AG09319 (cell line): ENCODE measurements around the gene PANX3.

Experiments
- DNase-seq: peaks from one replicate; pipeline ENCODE4 v3.0.0-alpha.2; 2010; ENCODE audit warnings: low read depth; ENCODE audit errors: extremely low read depth
- CTCF ChIP-seq: IDR thresholded peaks from 2 replicates; pipeline ENCODE4 v1.5.1; 2011; ENCODE audit warnings: low read depth, mild to moderate bottlenecking, inconsistent platforms, low read length, moderate library complexity

The PANX3 gene

GRCh38 chr11:124629961-124630360 is 18.7 kb downstream of the PANX3 start:
- TF ChIP-seq CTCF: no peak
- DNase-seq: no peak

- DNase-seq: no peak
- TF ChIP-seq CTCF: peak; percentile 8
These were observed 22.1 kb downstream of the PANX3 start for GRCh38 chr11:124633355-124633754.

- no peak for DNase-seq
- TF ChIP-seq CTCF: no peak
These were observed 24.7 kb downstream of the PANX3 start for GRCh38 chr11:124635932-124636331.

GRCh38 chr11:124638500-124638899 is 27.3 kb downstream of the PANX3 start:
- no peak for TF ChIP-seq CTCF
- DNase-seq: no peak

- no peak for DNase-seq
- TF ChIP-seq CTCF: no peak
These were observed 28.0 kb downstream of the PANX3 start for GRCh38 chr11:124639186-124639585.

GRCh38 chr11:124640666-124641065 is 29.4 kb downstream of the PANX3 start:
- no peak for DNase-seq
- TF ChIP-seq CTCF: no peak

GRCh38 chr11:124642628-124643027 is 31.4 kb downstream of the PANX3 start:
- DNase-seq: no peak
- no peak for TF ChIP-seq CTCF
